RKO (cell line): ENCODE results near the gene RPS29.

Source experiments
- DNase-seq: peaks from one replicate; pipeline ENCODE4 v3.0.0-alpha.2; 2016; ENCODE audit warnings: low spot score

RPS29 gene

DNA sequence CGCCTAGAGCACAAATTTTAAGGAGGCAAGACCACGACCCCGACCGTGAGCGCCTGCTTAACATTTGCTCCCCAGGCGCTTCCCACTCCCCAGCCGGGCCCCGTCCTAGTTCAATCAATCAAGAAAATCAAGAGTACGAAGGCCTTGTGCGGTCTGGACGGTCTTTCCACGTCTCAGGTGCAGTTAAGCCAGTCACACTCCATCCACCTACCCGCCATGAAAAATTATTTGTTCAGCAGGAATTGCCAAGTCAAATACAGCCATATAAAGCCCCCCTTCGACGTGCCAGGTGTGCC is 12.0 kb upstream of the RPS29 start:
- no peak for DNase-seq

- DNase-seq: no peak
Observed at GRCh38 chr14:49594347-49595091, 8.3 kb upstream of the RPS29 start.

DNA sequence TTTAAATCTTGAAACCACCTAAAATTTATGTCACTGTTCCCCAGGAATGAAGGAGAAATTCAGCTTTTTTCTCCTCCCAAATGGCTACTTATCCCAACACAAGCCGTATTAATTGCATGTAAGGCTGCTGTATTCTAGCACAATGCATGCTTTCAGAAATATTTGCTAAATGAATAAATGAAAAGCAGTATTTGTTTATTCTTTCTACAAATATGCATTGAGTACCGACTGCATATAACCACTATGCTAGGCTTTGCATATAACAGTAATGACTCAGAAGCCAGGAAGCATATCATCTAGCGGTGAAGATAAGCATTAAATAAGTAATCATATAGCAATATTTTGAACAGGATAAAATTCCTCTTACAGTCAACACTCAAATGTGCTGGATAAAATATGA is 6.8 kb upstream of the RPS29 start:
- DNase-seq: no peak

GRCh38 chr14:49589387-49589786 is 3.2 kb upstream of the RPS29 start:
- DNase-seq: no peak

- DNase-seq: peak; percentile 86
Observed at GRCh38 chr14:49586673-49587460, 687 bp upstream of the RPS29 start.

DNA sequence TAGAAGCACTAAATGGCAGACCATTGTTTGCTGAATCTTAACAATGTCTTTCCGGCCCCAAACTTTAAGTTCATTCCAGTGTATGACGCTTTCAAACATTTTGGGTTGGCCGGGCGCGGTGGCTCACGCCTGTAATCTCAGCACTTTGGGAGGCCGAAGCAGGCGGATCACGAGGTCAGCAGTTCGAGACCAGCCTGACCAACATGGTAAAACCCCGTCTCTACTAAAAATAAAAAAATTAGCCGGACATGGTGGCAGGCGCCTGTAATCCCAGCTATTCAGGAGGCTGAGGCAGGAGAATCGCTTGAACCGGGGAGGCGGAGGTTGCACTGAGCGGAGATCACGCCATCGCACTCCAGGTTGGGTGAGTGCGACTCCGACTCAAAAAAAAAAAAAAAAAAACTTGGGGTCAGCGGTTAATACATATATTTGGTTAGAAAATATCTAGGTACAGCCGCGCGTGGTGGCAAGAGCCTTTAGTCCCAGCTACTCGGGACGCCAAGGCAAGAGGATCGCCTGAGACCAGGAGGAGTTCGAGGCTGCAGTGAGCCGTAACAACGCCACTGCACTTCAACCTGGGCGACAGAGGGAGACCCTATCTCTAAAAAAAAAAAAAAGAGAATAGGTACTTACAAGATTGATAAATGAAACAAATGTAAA is 1.1 kb downstream of the RPS29 start:
- DNase-seq: peak; percentile 49

DNA sequence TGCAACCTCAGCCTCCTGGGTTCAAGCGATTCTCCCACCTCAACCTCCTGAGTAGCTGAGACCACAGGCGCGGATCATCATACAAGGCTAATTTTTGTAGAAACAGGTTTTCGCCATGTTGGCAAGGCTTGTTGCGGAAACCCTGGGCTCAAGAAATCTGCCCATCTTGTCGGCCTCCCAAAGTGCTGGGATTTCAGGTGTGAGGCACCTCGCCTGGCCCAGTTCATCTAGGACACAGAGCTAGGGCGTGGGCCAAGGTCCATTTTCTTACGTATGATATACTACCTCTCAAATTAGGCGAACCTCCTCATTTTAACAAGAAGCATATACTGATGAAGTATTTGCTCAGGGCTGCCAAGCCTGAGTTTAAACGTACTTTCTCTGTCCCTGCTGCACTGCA is 2.1 kb downstream of the RPS29 start:
- no peak for DNase-seq

DNA sequence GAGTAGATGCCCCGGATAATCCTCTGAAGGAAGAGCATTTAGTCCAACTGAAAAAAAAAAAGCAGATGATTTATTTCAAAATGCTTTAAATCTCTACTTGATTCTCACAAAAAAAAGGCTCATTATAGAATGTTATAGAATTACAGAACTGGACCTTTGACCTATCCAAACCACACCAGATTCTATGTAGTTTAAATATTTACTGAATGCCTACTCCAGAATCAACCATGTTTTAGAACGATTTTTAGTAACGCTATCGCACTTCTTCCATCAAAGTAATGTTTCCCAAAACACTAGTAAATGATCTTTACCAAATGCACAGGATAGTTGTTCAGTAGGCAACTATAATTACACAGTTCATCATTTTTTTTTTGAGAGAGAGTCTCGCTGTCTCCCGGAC is 2.6 kb downstream of the RPS29 start:
- DNase-seq: no peak

DNA sequence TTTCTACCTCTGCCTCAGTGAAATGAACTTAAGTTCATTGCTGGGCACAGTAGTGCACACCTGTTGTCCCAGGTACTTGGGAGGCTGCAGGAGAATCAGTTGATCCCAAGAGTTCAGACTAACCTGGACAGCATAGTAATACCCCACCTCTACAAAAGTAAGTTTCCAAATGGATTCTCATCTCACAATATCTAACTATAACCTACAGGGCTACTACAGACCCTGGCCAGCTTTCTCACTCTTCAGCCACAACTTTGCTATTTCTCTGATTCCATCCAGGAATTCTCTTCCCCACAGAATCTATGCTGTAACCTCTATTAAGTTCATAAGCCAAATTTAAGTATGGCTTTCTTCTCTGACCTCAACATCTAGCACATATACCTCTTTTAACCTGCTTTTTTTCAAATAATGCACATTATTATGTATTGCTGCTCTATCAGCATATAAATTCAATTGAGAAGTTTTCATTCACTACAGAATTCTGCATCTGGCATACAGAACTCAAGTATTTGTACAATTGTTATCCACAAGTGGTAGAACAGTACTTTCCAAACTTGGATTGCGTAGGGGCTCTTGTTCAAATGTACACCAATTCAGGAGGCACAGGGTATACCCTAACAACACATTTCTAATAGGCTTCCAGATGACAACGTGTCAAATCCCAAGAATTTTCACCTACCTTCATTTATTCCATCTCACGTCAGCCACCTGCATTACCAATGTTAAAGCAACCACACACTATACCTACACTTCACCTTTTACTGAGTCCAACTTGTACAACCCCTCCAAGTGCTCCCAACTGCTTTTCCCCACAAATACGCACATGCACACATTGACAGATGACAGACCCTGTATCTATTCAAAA is 3.8 kb downstream of the RPS29 start:
- DNase-seq: no peak

DNA sequence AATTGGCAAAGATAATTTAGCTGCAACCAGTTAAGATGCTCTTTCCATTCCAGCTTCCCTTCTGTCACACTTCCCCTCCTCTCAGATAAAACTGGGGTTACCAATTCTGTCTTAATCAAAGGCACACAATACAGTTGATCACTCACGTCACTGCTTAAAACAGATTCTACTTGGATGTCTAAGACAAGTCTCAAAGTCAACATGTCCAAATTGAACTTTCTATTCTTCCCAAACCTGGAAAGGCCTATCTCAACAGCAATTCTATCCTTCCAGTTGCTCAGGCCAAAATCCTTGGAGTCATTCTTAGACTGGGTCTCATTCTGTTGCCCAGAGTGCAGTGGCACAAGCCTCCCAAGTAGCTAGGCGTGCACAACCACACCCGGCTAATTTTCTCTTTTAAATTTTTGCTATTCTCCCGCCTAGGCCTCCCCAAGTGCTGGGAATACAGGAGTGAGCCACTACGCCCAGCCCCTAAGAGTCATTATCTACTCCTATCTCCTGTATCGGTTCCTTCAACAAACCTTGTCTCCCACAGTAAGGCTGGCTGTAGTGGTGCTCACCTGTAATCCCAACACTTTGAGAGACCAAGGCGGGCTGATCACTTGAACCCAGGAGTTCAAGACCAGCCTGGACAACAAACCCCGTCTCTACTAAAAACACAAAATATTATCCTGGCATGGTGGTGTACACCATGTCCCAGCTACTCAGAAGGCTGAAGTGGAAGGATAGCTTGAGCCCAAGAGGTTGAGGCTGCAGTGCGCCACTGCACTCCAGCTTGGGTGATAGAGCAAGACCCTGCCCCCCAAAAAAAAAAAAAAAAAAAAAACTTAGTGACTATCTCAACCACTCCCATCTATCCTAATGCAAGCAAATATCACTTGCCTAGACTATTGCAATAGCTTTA is 4.7 kb downstream of the RPS29 start:
- DNase-seq: no peak

GRCh38 chr14:49579841-49580240 is 6.3 kb downstream of the RPS29 start:
- no peak for DNase-seq

DNA sequence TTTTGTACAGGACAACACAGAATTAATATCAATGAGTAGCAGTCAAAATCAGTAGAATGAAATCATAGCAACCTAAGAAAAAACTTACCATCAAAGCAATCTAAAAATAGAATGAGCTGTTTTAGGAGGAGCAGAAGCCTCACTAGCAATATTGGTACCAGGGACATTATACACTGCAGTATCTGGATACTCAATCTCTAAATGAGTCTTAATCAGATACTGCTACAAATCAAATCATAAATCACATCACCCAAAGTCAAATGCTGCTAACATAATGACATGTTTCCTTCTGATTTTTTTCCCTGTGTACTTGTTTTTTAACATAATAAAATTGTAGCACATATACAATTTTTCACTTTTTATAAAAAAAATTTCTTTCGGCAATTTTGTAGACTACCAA is 8.0 kb downstream of the RPS29 start:
- DNase-seq: no peak

DNA sequence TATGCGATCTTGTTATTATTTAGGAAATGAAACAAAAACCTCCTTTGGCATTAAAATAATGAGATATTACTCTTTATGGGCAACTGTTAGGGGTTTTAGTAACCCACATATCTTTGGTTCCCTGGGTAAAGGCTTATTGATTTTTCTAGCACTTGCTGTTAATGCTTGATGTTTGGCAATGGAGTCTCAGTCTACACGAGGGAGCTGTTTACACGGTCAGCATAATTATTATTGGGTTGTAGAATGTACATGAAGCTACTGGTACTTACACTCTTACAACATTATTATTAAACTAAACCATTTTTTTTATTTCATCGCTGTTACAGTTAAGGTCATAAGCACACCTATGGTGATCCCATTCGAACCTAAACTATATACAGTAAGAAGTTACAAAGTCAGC is 12.1 kb downstream of the RPS29 start:
- no peak for DNase-seq

GRCh38 chr14:49569281-49569680 is 16.9 kb downstream of the RPS29 start:
- no peak for DNase-seq

- no peak for DNase-seq
Observed at GRCh38 chr14:49566714-49567113, 19.5 kb downstream of the RPS29 start.

DNA sequence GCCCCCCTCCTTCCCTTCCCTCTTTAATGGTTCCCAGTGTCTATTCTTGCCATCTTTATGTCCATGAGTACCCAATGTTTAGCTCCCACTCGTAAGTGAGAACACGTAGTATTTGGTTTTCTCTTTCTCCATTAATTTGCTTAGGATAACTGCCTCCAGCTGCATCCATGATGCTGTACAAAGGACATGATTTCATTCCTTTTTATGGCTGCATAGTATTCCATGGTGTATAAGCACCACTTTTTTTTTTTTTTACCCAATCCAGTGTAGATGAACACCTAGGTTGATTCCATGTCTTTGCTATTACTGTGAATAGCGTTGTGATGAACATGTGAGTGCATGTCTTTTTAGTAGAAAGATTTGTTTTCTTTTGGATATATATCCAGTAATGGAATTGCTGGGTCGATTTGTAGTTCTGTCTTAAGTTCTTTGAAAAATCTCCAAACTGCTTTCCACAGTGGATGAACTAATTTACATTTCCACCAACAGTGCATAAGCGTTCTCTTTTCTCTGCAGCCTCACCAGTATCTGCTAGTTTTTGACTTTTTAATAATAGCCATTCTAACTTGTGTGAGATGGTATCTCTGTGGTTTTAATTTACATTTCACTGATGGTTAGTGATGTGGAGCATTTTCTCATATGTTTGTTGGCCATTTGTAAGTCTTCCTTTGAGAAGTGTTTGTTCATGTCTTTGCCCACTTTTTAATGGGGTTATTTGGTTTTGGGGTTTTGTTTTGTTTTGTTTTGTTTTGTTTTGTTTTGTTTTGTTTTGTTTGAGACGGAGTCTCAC is 26.0 kb downstream of the RPS29 start:
- DNase-seq: no peak

DNA sequence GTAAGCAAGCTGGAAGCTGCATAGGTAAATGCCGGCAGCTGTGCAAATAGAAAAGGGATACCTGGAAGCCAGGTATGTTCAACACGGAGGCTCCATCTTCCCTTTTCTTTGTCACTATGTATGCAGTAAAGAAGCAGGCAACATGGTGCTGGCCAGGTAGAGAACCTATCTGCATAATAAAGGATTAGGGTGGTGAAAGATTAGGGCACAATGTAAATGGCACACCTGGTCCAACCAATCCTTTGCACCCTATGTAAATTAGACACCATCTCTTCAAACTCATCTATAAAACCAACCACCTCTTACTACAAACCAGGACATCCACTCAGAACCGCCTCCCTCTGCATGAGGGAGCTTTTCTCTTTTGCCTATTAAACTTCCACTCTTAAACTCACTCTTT is 32.3 kb downstream of the RPS29 start:
- no peak for DNase-seq

DNA sequence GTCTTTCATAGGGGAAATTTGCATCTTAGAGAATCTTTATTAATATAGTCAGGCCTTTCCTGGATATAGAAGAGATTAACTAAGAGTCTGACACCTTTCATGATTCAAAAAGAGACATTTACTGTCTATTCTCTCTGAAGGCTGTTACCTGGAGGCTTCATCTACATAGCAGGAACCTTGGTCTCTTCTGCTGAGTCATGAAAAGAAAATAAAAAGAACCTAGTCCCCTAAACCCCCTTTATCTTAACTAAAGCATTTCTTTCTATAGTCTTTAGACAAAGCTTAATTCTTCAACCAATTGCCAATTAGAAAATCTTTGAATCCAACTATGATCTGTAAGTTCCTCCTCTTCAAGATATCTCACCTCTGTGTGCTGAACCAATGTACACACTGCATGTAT is 33.1 kb downstream of the RPS29 start:
- no peak for DNase-seq

DNA sequence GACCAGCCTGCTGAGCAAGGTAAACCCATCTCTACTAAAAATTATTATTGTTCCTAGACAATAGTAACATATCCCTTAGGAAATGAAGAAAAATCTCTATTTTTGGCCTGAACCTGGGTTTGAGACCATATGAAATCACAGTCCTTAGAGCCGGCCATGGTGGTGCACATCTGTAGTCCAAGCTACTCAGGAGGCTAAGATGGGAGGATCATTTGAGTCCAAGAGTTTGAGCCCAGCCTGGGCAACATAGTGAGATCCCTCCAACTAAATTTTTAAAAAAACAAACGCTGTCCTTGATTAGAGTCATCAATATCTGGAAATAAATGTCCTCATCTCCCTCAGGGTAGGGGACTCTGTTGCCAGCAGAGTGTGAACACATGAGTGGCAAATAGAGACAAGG is 34.6 kb downstream of the RPS29 start:
- DNase-seq: no peak
